ENCODE results near the gene C11orf21. TPM values are rescaled to one million over a fixed set of nuclear protein-coding genes. Genes with fewer than 3 reads are reported as not detected.

Gene C11orf21
- total RNA-seq, 2 donors from 2014 or later: 0.15 to 0.78 TPM

GRCh38 chr11:2258501-2259465 lies 42.9 kb downstream of the C11orf21 start:
- intact Hi-C loops (cut with DNase I, micrococcal nuclease): no loop called here
- ATAC-seq: no peak
- DNase-seq: no peak

DNA sequence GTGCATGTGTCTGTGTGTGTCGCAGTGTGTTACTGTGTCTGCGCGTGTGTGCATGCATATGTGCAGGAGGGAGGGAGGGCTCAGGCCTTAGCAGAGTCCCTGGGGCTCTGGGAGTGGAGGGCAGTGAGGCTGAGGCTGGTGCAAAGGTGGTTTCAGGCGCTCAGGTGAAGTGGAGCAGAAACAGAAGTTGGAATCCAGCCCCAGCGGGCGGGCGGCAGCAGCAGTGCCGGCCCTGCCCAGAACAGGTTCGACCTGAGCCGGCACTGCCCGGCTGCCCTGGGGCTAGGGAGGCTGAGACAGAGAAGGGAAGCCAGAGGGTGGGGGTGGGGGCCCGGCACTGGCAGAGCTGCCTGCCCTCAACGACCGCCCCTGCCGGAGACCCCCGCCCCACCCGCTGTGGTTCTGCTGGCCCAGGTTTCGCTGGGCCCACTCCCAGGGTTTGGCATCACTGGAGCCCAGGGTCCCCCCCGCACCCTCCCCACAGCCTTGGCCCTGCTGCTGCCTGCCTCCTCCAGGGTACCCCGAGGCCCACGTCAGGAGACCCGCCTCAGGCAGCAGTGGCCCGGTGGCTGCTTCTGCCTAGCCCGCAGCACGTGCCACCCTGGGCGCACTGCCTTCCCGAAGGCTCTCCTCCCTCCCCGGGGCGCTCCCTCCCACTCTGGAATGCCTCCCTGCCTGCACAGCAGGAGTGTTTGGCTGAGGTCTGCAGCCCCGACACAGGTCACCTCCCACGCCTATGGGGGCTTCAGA lies 44.6 kb downstream of the C11orf21 start:
- ATAC-seq (peak; percentile 64), DNase-seq (no peak)
- intact Hi-C loops (cut with DNase I, micrococcal nuclease): no loop called here

- ATAC-seq (peak; percentile 22), DNase-seq (no peak)
Measured at GRCh38 chr11:2256293-2256913, 45.3 kb downstream of the C11orf21 start.

DNA sequence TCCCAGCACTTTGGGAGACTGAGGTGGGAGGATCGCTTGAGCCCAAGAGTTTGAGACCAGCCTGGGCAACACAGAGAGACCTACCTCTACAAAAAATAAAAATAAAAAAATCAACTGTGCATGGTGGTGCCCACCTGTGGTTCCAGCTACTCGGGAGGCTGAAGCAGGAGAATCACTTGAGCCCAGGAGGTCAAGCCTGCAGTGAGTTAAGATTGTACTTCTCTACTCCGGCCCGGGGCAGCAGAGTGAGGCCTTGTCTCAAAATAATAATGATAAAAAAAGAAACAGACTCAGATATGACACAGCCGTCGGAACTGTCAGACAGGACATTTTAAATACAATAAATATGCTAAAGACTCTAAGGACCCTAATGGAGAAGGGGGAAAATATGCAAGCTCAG lies 49.7 kb downstream of the C11orf21 start:
- intact Hi-C loops (cut with DNase I, micrococcal nuclease): no loop called here
- ATAC-seq (no peak), DNase-seq (no peak)

More at GRCh38 chr11:2256293-2256913, 45.3 kb downstream of the C11orf21 start:
- intact Hi-C loops (cut with DNase I, micrococcal nuclease): no loop called here

GRCh38 chr11:2251138-2251537 lies 50.6 kb downstream of the C11orf21 start:
- intact Hi-C loops (cut with DNase I, micrococcal nuclease): no loop called here
- ATAC-seq (no peak), DNase-seq (no peak)

- no peak for ATAC-seq
- intact Hi-C loops (cut with DNase I, micrococcal nuclease): no loop called here
- no peak for DNase-seq
Measured at GRCh38 chr11:2250485-2250884, 51.2 kb downstream of the C11orf21 start.

DNA sequence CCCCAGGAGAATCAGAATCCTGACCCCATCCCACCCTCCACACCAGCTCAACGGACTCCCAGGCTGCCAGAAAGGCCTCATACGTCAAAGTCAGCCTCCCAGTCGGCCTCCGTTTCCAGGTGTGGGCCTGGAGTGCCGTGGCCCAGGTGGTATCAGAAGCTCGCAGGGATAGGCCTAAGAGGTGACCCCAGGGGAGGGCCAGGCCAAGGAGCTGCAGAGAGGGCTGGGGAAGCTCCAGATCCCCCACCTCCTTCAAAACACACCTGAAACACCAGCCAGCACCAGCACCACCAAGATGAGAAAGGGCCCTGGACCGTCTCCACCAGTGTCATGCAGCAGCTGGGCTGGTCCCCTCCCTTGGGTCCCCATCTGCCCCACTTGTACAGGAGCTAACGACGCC lies 51.7 kb downstream of the C11orf21 start:
- DNase-seq: no peak
- ATAC-seq: no peak
- intact Hi-C loops (cut with DNase I, micrococcal nuclease): no loop called here

DNA sequence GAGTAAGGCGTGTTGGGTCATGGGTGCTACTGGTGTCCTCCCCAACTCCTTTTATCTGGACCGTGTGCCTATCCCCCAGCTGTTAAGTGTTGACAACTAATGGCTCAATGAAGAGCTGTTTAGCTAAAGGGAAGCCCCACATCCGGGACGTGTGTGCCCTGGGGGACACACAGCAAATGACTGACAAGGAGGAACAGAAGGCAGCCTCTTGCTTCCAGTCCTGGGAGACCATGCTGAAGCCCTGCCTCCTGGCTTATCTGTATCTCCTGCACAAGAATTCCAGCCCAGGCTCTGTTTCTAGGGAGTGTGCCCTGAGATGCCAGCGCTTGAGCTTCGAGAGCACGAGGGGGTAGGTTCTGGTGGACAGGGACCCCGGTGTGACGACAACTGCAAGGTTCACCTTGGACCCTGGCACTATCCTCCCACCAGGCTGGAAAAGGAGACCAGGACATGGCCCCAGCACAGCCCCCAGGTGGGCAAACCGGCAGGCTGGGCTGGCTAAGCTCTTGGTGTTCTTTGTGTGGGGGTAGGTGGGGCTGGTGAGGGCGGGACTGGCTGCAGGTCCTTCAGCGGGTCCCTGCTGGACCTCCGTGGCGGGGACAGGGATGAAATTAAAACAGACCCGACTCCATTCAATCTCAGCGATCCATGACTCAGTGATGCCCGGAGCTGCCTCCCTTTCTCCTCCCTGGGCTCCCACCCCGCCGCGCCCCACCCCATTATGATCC lies 52.4 kb downstream of the C11orf21 start:
- intact Hi-C loops (cut with DNase I, micrococcal nuclease): no loop called here
- no peak for ATAC-seq
- no peak for DNase-seq

DNA sequence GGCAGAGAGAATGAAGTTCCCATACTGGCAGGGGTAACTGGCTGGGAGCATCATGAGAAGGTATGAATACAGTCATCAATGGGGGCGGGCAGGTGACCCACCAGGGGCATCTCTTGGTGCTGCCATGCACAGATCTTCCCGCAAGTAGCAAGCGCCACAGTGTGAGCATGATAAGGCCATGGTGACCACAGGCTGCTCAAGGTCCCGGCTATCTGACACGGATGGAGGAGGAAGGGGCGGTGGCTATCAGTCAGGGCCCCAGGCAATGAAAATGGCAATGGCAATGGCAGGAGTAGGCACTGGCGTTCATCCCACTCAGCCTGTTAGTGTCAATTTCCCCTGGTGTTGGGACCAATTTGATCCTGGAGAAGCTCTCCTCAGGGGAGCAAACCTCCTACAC lies 53.0 kb downstream of the C11orf21 start:
- no peak for ATAC-seq
- intact Hi-C loops (cut with DNase I, micrococcal nuclease): no loop called here
- DNase-seq: no peak

- intact Hi-C loops (cut with DNase I, micrococcal nuclease): no loop called here
- DNase-seq: no peak
Measured at GRCh38 chr11:2248242-2248641, 53.5 kb downstream of the C11orf21 start.

GRCh38 chr11:2247496-2247895 lies 54.2 kb downstream of the C11orf21 start:
- DNase-seq (no peak), ATAC-seq (no peak)
- intact Hi-C loops (cut with DNase I, micrococcal nuclease): no loop called here

More at GRCh38 chr11:2248242-2248641, 53.5 kb downstream of the C11orf21 start:
- ATAC-seq: no peak

Other genes starting within 250 kb of the C11orf21 start
- gene IGF2, start 162.5 kb downstream of the C11orf21 start, total RNA-seq: 10 to 100 TPM in 1 of 2 donors, 1 to 10 TPM in 1; 7.3 to 10.8 TPM
- 1 to 10 TPM in 1 of 2 donors, not detected in 1; 1.3 TPM for gene INS, start 140.7 kb downstream of the C11orf21 start, total RNA-seq
- gene TH, start 130.1 kb downstream of the C11orf21 start, total RNA-seq: not detected
- gene ASCL2, start 31.3 kb downstream of the C11orf21 start, total RNA-seq: 10 to 100 TPM in 1 of 2 donors, 1 to 10 TPM in 1; 6.3 to 10.4 TPM
- gene TSPAN32, start 95 bp upstream of the C11orf21 start, total RNA-seq: 1 to 10 TPM in 1 of 2 donors, not detected in 1; 1.3 TPM
- gene CD81, start 75.4 kb upstream of the C11orf21 start, total RNA-seq: 100 to 1,000 TPM; 111 to 217 TPM
- gene TSSC4, start 98.8 kb upstream of the C11orf21 start, total RNA-seq: 10 to 100 TPM; 39.9 to 40.4 TPM
- gene TRPM5, start 142.6 kb upstream of the C11orf21 start, total RNA-seq: 1 to 10 TPM; 2.0 to 3.8 TPM
- gene KCNQ1, start 143.1 kb upstream of the C11orf21 start, total RNA-seq: 10 to 100 TPM; 42.8 to 56.8 TPM